SKM-1 (cell line): ENCODE data around the gene U2AF1L4.
A peak's percentile ranks its signal among the peaks of the same experiment; 100 is the strongest.

Source experiments
- DNase-seq: peaks from one replicate; lab custom pipeline; 2025; ENCODE audit not compliant: unreplicated experiment; lab: John Stamatoyannopoulos, UW

The U2AF1L4 gene

GRCh38 chr19:35714601-35715354 is 30.4 kb downstream of the U2AF1L4 start:
- no peak for DNase-seq

DNA sequence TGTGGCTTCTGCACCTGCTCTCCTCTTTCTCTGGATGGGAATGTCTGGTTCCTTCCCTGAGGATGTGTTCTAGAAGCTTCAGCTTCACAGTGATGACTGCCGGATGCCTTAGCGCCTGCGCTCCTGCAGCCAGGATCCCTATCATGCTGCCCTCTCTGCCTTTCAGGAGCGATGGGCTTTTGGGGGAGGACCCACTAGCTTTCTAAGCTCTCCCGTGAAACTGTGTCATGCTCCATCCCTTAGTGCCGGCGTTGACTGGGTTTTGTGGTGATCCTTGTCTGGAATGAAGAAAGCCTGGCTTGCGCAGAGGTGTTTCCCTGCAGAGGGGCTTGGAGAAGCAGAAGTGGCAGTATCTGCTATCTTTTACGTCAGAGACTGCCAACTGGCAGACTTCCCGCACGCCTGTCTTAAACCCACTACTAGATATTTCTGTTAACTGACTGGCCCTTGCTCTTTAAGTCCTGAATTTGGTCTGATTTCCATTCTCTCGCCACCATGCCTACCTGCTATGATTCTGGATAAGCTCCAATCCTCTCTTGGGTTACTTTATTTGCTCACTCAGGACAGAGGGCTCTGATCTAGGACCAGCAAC is 31.2 kb downstream of the U2AF1L4 start:
- DNase-seq: no peak

DNA sequence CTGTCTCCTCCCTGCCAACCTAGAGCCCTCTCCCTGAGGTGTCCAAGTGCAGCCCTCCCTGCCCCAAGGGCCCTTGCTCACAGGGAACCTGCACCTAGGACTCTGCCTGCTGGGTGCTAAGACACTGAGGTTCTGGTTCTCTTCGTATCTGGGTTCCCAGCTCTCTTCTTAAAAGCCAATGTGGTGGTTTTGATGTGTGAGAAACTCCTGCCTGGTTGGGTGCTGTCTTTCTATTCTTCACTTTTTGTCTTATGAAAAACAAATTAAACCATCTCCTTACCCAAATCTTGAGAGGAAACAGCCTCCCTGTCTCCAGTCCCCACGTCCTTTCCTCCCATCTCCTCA is 31.7 kb downstream of the U2AF1L4 start:
- no peak for DNase-seq

DNA sequence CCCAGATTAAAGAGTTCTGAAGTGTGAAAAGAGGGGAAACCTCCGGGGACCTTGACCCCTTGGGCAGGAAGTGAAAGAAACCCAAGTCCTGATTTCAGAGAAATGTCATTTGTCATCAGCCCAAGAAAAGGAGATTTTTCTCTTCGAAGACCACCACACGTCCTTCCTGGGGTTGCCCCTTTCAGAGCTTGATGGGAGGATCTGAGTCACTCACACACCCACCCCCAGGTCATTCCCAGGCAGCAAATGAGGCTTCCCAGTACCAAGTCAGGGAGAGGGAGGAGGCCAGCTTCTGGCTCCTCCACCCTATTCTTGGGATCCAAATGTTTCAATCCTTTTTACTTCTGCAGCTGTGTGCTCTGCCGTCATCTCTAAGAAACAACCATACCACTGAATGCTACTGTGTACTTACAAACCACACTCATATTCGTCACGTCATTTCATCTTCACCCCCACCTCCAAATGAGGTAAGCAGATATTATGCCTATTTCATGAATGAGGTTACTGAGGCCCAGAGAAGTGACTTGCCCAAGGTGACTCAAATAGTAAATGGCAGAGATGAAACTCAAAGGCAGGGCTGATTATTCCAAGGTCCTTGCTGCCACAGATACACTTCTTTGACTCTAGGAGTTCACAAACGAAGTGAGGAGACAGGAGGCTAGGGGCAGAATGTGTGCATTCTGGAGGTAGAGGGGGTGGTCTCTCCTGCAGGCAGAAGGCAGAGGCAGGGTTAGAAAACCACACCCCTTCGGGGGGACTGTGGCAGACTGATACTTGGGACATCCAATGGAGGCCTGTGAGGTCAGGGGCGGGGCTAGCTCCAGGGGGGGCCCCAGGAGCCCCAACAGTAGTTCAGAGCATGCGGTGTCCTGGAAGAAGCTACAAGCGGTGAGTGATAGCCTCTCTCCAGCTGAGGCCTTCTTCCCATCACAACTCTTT is 32.4 kb downstream of the U2AF1L4 start:
- DNase-seq: no peak

GRCh38 chr19:35710784-35711723 is 34.2 kb downstream of the U2AF1L4 start:
- DNase-seq: no peak

DNA sequence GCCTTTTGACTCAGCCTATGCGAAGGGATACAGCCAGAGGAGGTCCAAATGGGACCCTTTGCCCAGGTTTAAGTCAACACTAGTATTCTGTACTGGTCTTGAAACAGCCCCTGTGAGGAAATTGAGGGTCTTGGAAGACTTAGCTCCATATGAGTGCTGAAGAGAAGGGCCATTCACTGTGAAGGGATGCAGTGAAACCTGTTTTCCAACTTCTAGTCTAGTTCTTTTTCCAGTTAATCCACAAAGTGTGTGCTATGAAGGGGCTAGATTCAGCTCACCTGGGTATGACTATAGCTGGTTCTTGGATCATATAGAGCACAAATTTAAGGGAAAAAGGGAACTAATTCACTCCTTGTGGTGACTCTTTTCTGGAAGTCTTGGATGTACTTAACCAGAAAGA is 36.8 kb downstream of the U2AF1L4 start:
- no peak for DNase-seq

DNA sequence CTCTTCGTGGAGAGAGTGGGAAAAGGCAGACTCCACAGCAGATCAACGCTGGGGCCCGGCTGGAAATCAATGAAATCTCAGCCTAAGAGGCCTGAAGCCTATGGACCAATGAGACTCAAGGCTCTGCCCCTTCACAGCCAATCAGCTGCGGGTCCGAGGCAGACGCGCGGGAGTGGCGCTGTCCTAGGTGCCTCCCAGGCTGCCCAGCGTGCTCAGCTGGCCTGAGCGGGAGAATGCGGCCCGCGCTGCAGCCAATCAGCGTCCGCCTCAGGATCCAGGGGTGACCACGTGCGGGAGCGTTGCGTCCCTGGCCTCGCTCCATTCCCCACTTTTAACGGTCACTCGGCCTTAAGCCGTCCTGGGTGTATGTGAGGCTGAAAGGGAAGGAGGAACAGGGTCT is 41.0 kb downstream of the U2AF1L4 start, which contains the start of gene ZBTB32:
ZBTB32 (plus strand) TSS at position 341 of the 400 bp plus-strand sequence. CDS start 10,069 bp downstream, outside the sequence.
- no peak for DNase-seq

GRCh38 chr19:35703343-35703742 is 41.9 kb downstream of the U2AF1L4 start:
- DNase-seq: no peak

DNA sequence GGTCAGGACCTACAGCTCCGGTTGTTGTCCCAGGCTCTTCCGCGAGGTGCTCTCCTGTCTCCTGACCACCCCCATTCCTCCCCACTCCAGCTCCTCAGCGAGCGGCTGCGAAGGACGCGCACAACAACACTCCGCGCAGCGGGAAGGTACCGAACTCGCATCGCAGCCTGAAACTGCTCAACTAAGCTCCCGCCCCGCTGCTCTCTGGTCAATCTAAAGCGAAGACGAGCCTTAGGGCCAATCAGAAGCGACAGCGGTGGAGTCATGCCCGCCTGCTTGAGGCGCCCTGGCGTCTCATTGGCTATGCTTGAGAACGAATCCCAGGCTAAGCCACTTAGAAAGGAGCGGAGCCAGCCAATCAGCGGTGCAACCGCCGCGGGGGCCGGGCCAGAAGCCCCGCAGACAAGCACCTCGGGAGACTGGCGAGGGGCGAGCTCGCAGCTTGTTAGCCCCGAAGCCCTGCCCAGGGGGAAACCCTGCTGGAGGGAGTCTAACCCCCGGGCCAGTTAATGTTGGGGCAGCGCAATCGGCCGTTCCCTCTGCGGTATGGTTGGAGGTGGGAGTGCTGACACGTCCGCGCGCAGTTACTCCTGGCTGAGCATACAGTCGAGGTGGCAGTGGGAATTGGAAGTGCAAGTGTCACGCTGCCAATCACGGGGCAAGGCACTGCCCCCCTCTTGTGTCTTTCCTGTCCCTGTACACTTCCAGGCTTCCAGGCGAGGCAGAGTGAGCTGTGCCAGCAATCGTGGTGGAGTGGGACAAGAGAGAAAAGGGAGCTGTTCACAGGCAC is 42.8 kb downstream of the U2AF1L4 start:
- peak; percentile 88 for DNase-seq

- no peak for DNase-seq
Measured at GRCh38 chr19:35696835-35697234, 48.4 kb downstream of the U2AF1L4 start.

DNA sequence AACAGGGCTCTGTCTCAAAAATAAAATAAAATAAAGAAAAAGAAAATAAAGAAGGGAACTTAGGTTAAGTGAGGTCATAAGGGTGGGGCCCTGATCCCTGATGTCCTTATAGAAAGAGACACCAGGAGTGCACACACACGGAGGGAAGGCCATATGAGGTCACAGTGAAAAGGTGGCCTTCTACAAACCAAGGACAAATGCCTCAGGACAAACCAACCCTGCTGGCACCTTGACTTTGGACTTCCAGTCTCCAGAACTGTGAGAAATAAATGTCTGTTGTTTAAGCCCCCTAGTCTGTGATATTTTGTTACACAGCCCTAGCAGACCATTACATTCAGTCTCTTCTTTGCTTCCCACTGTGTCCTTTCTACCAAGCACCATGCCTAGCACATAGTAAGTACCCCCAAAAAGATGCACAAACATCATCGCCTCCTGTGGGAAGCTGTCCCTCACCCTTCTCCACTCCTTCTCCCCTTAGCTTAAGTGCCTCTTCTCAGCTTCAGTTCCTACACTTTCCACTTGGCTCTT is 49.3 kb downstream of the U2AF1L4 start:
- no peak for DNase-seq

GRCh38 chr19:35693835-35694599 is 51.2 kb downstream of the U2AF1L4 start:
- DNase-seq: peak; percentile 75

- no peak for DNase-seq
Measured at GRCh38 chr19:35693422-35693821, 51.8 kb downstream of the U2AF1L4 start.
